Heart left ventricle (tissue), 13 donors: ENCODE measurements around the gene GTF2F2.

ENCODE experiments used
- POLR2A ChIP-seq, 2 donors: fragments of 450-650 bp; IDR thresholded peaks; one replicate each; pipeline ENCODE4 v1.6.1; 2017; ENCODE audit warnings: antibody characterized with exemption in 2 of 2, mild to moderate bottlenecking in 2 of 2, moderate library complexity in 2 of 2
- TF ChIP-seq, protein P1 (sequence below), 12 donors: fragments of 200-600 bp; sonication (generic) in 4 of 12; IDR thresholded peaks; one replicate each; pipeline versions ENCODE4 v1.5.0 to v1.8.0; 2018 to 2022; ENCODE audit warnings: antibody characterized with exemption in 12 of 12, mild to moderate bottlenecking in 5 of 12
- donor health status: ischemic (EF 13 %, LVEDD 7.1; RV severe dilation, severe dysfunction).
- donor health status: DM: no; HTN: yes; CAD: no.
- donor health status: DM: no; HTN: no; CAD: no.
- donor health status: ischemic (EF 25% LVEDD 6.9; RV normal size, moderate dysfunction).
- donor health status: ischemic (EF 25% LVEDD 5.7; RV mildly dilated, moderate dysfunction).
- donor health status: ischemic (EF 35%, LVEDD 5.7; RV mildly dilated, moderate dysfunction).
- donor health status: nonischemic (EF 11% LVEDD 7.7; RV severe dilation, severe dysfunction).
- donor health status: DM: yes; HTN: yes; CAD: no.
- donor health status: PGD.
- donor health status: ischemic (EF 29% LVEDD 5.4; RV normal size, mild dysfunction).
- donor health status: nonischemic (EF 23%, LVEDD 6.1; RV moderate dilation, normal function).

DNA sequence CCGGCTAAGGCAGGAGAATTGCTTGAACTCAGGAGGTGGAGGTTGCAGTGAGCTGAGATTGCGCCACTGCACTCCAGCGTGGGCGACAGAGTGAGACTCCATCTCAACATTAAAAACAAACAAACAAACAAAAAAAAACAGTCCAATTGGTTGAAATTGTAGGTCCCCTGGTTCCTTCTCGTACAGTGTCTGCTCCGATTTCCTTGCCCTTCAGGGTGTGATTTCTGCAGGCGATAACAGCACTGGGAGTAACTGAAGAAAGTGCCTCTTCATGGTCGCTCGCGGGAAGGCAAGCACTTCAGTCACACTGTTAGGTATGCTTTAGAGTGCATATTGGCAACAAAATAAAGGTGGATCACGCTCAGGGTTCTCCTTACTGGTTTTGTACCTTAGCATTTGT, 181.0 kb downstream of the GTF2F2 start:
- TF ChIP-seq, protein P1, sequence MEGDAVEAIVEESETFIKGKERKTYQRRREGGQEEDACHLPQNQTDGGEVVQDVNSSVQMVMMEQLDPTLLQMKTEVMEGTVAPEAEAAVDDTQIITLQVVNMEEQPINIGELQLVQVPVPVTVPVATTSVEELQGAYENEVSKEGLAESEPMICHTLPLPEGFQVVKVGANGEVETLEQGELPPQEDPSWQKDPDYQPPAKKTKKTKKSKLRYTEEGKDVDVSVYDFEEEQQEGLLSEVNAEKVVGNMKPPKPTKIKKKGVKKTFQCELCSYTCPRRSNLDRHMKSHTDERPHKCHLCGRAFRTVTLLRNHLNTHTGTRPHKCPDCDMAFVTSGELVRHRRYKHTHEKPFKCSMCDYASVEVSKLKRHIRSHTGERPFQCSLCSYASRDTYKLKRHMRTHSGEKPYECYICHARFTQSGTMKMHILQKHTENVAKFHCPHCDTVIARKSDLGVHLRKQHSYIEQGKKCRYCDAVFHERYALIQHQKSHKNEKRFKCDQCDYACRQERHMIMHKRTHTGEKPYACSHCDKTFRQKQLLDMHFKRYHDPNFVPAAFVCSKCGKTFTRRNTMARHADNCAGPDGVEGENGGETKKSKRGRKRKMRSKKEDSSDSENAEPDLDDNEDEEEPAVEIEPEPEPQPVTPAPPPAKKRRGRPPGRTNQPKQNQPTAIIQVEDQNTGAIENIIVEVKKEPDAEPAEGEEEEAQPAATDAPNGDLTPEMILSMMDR (IDR thresholded peaks at IDR 0.05) = no peak
- TF ChIP-seq POLR2A (IDR thresholded peaks at IDR 0.05) = no peak
